WI38 (cell line): Measurements from ENCODE around the gene UROD.
"Not testable (repeated sequence)": the region's sequence is repeated elsewhere in the genome, so short reads cannot be mapped to it uniquely, and the experiment has no call there.

Experiments
- H3K4me3 ChIP-seq: 2 replicates; pipeline ENCODE4 v1.5.1; 2011; ENCODE audit warnings: low read depth, mild to moderate bottlenecking, control low read depth, low read length
- TF ChIP-seq, protein P1 (sequence below): IDR thresholded peaks from 2 replicates; pipeline ENCODE4 v1.5.1; 2012; ENCODE audit warnings: low read depth, mild to moderate bottlenecking, control low read depth, low read length

The UROD gene

DNA sequence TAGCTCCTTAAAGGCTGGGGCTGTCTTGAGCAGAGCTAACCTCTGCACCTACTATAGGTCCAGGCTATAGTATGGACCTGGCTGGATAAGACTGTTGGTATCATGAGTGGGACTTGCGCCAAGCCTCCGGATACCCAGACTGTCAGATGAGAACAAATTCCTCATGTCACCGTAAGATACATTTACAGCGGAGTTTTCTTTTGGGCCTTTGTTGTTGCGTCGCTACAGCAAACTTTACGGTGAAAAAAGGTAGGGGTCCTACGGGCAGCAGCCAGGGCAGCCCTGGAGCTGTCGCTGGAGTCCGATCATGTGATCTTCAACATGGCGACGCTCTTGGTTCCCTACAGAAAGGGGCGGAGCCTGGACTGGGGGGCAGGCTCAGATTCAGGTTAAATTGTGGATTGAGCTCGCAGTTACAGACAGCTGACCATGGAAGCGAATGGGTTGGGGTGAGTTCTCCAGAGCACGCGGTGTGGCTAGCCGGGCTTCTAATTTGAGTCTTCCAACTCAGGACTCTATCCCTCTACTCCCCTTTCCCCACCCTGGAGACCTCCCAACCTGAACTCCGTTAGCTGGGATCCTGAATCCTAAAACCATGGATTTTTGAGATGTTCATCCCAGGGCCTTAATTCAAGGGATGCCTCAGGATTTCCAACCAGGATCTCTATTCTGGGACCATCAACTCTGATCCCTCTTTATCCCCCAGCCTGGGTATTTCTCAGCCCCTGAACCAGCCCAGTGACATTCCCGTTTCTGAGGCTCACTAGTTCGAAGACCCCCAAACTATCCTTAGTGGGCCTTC, at the start of gene UROD:
UROD (plus strand) TSS at position 418 of the 802 bp plus-strand sequence; CDS start at position 430, 12 bp downstream.
- peak within 1 kb of the TSS; percentile 91 for H3K4me3 ChIP-seq
- TF ChIP-seq, protein P1, sequence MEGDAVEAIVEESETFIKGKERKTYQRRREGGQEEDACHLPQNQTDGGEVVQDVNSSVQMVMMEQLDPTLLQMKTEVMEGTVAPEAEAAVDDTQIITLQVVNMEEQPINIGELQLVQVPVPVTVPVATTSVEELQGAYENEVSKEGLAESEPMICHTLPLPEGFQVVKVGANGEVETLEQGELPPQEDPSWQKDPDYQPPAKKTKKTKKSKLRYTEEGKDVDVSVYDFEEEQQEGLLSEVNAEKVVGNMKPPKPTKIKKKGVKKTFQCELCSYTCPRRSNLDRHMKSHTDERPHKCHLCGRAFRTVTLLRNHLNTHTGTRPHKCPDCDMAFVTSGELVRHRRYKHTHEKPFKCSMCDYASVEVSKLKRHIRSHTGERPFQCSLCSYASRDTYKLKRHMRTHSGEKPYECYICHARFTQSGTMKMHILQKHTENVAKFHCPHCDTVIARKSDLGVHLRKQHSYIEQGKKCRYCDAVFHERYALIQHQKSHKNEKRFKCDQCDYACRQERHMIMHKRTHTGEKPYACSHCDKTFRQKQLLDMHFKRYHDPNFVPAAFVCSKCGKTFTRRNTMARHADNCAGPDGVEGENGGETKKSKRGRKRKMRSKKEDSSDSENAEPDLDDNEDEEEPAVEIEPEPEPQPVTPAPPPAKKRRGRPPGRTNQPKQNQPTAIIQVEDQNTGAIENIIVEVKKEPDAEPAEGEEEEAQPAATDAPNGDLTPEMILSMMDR, result no peak

- no peak overlapping the region for H3K4me3 ChIP-seq
- TF ChIP-seq, protein P1, result no peak
These were observed 49.3 kb upstream of the UROD start for GRCh38 chr1:44962729-44963128.

DNA sequence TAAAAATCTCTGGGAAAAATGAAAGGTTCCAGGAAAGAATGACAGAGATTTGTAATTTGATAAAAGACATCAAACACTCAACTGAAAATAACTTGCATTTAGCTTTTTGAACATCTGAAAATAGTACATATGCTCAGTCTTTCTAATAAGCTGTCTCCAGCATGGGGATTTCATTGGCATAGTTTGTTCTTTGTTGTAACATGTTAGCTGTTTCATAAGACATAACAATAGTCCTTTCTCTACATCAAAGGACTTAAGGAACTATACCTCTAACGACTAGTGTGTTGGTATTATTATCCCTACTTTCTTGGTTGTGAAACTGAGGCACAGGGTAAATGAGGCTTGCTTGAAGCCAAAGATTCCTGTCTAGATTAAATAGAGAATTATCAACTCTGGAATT, 47.7 kb upstream of the UROD start:
- H3K4me3 ChIP-seq, result no peak overlapping the region
- TF ChIP-seq, protein P1, result no peak

DNA sequence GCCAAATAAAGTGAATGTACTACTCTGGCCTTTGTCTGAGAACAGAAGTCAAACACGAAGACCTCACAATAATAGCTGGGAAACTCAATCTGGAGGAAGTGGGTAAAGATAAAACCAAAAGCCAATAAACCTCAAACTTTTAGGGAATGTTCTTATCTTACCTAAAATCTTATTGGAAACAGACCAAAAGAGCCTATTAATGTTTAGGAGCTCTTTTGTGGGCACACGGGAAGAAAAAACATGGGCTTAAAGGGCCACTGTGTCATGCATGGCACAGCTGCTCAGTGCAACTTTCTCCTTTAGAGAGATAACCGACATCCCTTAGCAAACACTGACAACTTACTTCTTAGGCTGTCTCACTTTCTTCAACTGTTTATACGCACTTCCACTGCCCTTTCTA, 41.7 kb upstream of the UROD start:
- TF ChIP-seq, protein P1, result no peak
- H3K4me3 ChIP-seq, result no peak overlapping the region

DNA sequence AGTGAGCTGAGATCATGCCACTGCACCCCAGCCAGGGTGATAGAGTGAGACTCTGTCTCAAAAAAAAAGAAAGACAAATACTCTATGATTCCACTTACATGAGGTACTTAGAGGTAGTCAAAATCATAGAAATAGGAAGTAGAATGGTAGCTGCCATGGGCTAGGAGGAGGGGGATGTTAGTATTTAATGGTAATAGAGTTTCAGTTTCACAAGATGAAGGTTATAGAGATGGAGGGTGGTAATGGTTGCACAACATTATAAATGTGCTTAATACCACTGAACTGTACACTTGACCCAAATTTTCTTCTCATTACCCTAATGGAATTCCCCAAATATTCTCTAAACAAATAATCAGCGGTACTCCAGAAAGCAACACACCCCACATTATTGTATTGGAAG, 38.4 kb upstream of the UROD start:
- H3K4me3 ChIP-seq, result no peak overlapping the region
- TF ChIP-seq, protein P1, result no peak

- H3K4me3 ChIP-seq, result no peak overlapping the region
- TF ChIP-seq, protein P1, result no peak
These were observed 35.8 kb upstream of the UROD start for GRCh38 chr1:44976252-44976651.

- not testable (repeated sequence) for H3K4me3 ChIP-seq
These were observed 34.7 kb upstream of the UROD start for GRCh38 chr1:44977372-44977771.
